HepG2 (cell line): ENCODE data around the gene SPAG9. TPM values are rescaled to one million over a fixed set of nuclear protein-coding genes. Genes with fewer than 3 reads are reported as not detected.

Source experiments
- BCL6 ChIP-seq: IDR thresholded peaks from 2 replicates; pipeline ENCODE4 v1.6.1; 2016; ENCODE audit warnings: missing genetic modification reagents, missing compliant biosample characterization
- HDAC2 ChIP-seq: sonication (generic); formaldehyde crosslinking; IDR thresholded peaks from 2 replicates; pipeline ENCODE4 v1.4.0; 2020; ENCODE audit warnings: missing genetic modification reagents
- IRF2 ChIP-seq: IDR thresholded peaks from 2 replicates; pipeline ENCODE4 v1.6.1; 2018; ENCODE audit warnings: missing genetic modification reagents, missing compliant biosample characterization
- MTF1 ChIP-seq: sonication (generic); formaldehyde crosslinking; IDR thresholded peaks from 2 replicates; pipeline ENCODE4 v1.5.0; 2020; ENCODE audit warnings: missing genetic modification reagents
- RBM22 ChIP-seq: fragments of 200-400 bp; formaldehyde crosslinking; optimal IDR thresholded peaks from 2 replicates; pipeline ENCODE3; 2017; ENCODE audit warnings: mild to moderate bottlenecking, low read length, moderate library complexity
- SIX4 ChIP-seq: sonication (generic); formaldehyde crosslinking; IDR thresholded peaks from 2 replicates; pipeline ENCODE4 v1.4.0; 2020; ENCODE audit warnings: missing genetic modification reagents
- ZNF230 ChIP-seq: sonication (generic); formaldehyde crosslinking; IDR thresholded peaks from 2 replicates; pipeline ENCODE4 v1.4.0; 2020; ENCODE audit warnings: mild to moderate bottlenecking, missing genetic modification reagents
- polyA plus RNA-seq, 8 experiments: library from polyadenylated mRNA; depleted of rRNA in 3 of 8; stranded (reverse) in 7 of 8; unstranded in 1 of 8; fragments of >200 nt; fragmentation: Illumina TruSeq in 4 of 8; extraction: Trizol in 4 of 8; gene quantifications; 2 replicates each; pipeline versions ENCODE4 v1.2.1 to v1.2.3, GENCODE V29; 2011 to 2016; ENCODE audit warnings: low read depth in 4 of 8, missing spikeins in 1 of 8, mixed read lengths in 1 of 8; ENCODE audit not compliant: insufficient read depth in 1 of 8
- total RNA-seq, 5 experiments: library from RNA; depleted of rRNA; stranded (reverse); fragments of >200 nt; fragmentation: Illumina TruSeq; extraction: Trizol; gene quantifications; 2 replicates each; pipeline ENCODE4 v1.2.3, GENCODE V29; 2016; ENCODE audit warnings: low read depth in 1 of 5
- TF ChIP-seq, protein P1 (sequence below): sonication (generic); formaldehyde crosslinking; IDR thresholded peaks from 2 replicates; pipeline ENCODE4 v1.4.0; 2020; ENCODE audit warnings: missing genetic modification reagents
- TF ChIP-seq, protein P2 (sequence below): conservative IDR thresholded peaks from 2 replicates; pipeline ENCODE4 v1.6.1; 2018; ENCODE audit warnings: missing genetic modification reagents
- TF ChIP-seq, protein P3 (sequence below): sonication (generic); formaldehyde crosslinking; IDR thresholded peaks from 2 replicates; pipeline ENCODE4 v1.4.0; 2020; ENCODE audit warnings: mild to moderate bottlenecking, missing genetic modification reagents
- TF ChIP-seq, protein P4 (sequence below): sonication (generic); formaldehyde crosslinking; IDR thresholded peaks from 2 replicates; pipeline ENCODE4 v1.8.1; 2022; ENCODE audit warnings: low read depth, mild to moderate bottlenecking, missing genetic modification reagents
- TF ChIP-seq, protein P5 (sequence below): sonication (generic); formaldehyde crosslinking; IDR thresholded peaks from 2 replicates; pipeline ENCODE4 v1.9.0; 2021; ENCODE audit warnings: missing genetic modification reagents, mild to moderate bottlenecking, borderline replicate concordance

SPAG9 gene
- total and polyA plus RNA-seq, 2 of the 13 experiments (the other 11 are each of a cell fraction or from before 2014, with no cell fraction given): 43.2 to 78.6 TPM

DNA sequence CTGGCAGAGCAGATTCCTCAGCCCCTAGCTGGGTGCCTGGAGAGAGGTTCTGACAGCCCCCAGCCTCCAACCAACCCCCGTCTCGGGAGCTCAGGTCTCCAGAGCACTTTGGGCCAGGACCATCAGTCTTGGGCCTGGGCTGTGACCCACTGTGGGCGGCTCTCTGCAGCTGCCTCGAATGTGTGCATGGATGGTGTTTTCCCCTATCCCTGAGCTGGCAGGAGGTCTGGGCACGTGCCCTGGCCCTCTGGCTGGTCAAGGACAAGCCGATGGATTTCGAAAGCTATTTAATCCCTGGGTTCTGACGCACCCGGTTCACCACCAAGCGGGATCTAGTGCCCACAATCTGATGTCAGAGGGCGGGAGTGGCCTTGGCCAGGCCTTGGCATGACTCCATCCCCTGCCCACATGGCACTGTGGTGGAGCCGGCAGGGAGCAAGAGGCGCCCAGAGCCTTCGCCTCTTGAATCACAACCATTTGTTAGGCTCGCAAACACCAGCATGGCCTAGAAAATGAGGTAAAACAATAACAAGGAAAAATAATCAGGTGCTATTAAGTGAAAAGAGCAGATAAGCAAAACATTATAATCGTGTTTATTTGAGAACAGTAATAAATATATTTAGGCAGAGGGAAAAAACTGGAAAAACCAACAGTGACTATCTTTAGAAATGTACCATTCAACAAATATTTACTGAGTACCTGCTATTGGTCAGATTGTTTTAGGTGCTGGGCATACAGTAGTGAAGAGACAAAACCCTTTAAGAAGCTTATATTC, 185.3 kb downstream of the SPAG9 start (continued):
- TF ChIP-seq, protein P1, sequence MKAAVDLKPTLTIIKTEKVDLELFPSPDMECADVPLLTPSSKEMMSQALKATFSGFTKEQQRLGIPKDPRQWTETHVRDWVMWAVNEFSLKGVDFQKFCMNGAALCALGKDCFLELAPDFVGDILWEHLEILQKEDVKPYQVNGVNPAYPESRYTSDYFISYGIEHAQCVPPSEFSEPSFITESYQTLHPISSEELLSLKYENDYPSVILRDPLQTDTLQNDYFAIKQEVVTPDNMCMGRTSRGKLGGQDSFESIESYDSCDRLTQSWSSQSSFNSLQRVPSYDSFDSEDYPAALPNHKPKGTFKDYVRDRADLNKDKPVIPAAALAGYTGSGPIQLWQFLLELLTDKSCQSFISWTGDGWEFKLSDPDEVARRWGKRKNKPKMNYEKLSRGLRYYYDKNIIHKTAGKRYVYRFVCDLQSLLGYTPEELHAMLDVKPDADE (CRISPR knock-in tag): no peak
- TF ChIP-seq, protein P2, sequence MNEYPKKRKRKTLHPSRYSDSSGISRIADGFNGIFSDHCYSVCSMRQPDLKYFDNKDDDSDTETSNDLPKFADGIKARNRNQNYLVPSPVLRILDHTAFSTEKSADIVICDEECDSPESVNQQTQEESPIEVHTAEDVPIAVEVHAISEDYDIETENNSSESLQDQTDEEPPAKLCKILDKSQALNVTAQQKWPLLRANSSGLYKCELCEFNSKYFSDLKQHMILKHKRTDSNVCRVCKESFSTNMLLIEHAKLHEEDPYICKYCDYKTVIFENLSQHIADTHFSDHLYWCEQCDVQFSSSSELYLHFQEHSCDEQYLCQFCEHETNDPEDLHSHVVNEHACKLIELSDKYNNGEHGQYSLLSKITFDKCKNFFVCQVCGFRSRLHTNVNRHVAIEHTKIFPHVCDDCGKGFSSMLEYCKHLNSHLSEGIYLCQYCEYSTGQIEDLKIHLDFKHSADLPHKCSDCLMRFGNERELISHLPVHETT: no peak; the same call in 1 of the 2 replicates
- TF ChIP-seq BCL6 (CRISPR knock-in tag) (0 out of 2 replicates have a peak, but pooled peaks have one; percentile 14), ZNF230 (CRISPR knock-in tag) (no peak), MTF1 (no peak), RBM22 (no peak), HDAC2 (peak; percentile 64; the same call in 1 of the 2 replicates), IRF2 (no peak), SIX4 (CRISPR knock-in tag) (no peak)
- TF ChIP-seq, protein P3, sequence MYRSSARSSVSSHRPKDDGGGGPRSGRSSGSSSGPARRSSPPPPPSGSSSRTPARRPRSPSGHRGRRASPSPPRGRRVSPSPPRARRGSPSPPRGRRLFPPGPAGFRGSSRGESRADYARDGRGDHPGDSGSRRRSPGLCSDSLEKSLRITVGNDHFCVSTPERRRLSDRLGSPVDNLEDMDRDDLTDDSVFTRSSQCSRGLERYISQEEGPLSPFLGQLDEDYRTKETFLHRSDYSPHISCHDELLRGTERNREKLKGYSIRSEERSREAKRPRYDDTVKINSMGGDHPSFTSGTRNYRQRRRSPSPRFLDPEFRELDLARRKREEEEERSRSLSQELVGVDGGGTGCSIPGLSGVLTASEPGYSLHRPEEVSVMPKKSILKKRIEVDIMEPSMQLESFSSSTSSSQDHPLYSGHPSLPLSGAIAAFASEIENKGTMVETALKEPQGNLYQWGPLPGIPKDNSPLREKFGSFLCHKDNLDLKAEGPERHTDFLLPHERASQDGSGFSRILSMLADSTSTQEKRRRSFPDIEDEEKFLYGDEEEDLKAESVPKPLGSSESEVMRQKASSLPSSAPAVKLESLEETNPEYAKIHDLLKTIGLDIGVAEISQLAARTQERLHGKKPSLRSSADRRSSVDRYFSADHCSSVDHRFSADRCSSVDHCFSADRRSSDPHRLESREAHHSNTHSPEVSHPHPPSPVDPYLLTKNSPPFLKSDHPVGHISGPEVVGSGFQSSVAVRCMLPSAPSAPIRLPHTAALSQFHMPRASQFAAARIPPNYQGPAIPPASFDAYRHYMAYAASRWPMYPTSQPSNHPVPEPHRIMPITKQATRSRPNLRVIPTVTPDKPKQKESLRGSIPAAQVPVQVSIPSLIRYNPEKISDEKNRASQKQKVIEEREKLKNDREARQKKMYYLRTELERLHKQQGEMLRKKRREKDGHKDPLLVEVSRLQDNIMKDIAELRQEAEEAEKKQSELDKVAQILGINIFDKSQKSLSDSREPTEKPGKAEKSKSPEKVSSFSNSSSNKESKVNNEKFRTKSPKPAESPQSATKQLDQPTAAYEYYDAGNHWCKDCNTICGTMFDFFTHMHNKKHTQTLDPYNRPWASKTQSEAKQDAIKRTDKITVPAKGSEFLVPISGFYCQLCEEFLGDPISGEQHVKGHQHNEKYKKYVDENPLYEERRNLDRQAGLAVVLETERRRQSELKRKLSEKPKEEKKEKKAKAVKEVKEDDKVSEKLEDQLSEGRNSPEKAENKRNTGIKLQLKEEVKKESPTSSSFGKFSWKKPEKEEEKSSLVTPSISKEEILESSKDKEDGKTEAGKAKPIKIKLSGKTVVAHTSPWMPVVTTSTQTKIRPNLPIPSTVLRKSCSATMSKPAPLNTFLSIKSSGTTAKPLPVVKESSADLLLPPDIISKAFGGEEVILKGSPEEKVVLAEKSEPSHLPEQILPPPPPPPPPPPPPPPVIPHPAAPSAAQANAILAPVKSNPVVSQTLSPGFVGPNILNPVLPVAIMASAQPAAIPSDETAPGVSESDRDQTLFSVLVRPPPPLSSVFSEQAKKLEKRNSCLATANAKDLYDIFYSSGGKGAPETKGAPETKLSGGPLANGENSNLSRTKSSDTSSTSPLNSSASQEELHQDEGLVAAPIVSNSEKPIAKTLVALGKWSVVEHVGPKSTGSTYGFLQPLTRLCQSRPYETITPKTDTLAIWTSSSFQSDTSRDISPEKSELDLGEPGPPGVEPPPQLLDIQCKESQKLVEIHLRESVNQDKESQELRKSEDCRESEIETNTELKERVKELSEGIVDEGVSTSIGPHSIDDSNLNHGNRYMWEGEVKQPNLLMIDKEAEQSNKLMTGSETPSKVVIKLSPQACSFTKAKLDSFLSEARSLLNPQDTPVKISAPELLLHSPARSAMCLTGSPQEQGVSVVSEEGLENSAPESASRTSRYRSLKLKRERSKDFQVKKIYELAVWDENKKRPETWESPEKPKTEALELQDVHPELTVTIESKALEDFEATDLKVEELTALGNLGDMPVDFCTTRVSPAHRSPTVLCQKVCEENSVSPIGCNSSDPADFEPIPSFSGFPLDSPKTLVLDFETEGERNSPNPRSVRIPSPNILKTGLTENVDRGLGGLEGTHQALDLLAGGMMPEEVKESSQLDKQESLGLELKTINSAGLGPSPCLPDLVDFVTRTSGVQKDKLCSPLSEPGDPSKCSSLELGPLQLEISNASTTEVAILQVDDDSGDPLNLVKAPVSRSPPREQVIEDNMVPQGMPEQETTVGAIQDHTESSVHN (CRISPR knock-in tag): peak; percentile 71; the same call in 1 of the 2 replicates
- TF ChIP-seq, protein P4, sequence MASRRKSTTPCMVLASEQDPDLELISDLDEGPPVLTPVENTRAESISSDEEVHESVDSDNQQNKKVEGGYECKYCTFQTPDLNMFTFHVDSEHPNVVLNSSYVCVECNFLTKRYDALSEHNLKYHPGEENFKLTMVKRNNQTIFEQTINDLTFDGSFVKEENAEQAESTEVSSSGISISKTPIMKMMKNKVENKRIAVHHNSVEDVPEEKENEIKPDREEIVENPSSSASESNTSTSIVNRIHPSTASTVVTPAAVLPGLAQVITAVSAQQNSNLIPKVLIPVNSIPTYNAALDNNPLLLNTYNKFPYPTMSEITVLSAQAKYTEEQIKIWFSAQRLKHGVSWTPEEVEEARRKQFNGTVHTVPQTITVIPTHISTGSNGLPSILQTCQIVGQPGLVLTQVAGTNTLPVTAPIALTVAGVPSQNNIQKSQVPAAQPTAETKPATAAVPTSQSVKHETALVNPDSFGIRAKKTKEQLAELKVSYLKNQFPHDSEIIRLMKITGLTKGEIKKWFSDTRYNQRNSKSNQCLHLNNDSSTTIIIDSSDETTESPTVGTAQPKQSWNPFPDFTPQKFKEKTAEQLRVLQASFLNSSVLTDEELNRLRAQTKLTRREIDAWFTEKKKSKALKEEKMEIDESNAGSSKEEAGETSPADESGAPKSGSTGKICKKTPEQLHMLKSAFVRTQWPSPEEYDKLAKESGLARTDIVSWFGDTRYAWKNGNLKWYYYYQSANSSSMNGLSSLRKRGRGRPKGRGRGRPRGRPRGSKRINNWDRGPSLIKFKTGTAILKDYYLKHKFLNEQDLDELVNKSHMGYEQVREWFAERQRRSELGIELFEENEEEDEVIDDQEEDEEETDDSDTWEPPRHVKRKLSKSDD (CRISPR knock-in tag): peak; percentile 83
- TF ChIP-seq, protein P5, sequence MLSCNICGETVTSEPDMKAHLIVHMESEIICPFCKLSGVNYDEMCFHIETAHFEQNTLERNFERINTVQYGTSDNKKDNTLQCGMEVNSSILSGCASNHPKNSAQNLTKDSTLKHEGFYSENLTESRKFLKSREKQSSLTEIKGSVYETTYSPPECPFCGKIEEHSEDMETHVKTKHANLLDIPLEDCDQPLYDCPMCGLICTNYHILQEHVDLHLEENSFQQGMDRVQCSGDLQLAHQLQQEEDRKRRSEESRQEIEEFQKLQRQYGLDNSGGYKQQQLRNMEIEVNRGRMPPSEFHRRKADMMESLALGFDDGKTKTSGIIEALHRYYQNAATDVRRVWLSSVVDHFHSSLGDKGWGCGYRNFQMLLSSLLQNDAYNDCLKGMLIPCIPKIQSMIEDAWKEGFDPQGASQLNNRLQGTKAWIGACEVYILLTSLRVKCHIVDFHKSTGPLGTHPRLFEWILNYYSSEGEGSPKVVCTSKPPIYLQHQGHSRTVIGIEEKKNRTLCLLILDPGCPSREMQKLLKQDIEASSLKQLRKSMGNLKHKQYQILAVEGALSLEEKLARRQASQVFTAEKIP (CRISPR knock-in tag): no peak
